KMS-11 (cell line): ENCODE results near the gene CNGA1.

Source experiments
- H2AFZ ChIP-seq: fragments of 200-600 bp; sonication (generic); 2 replicates; pipeline ENCODE4 v1.6.1; 2016; ENCODE audit warnings: antibody characterized with exemption, mixed run types, low read depth
- H3K27ac ChIP-seq: fragments of 200-600 bp; sonication (generic); 2 replicates; pipeline ENCODE4 v1.6.1; 2016; ENCODE audit warnings: mild to moderate bottlenecking, mixed run types
- H3K27me3 ChIP-seq: fragments of 200-600 bp; sonication (generic); 2 replicates; pipeline ENCODE4 v1.6.1; 2017; ENCODE audit warnings: mild to moderate bottlenecking, low read depth, mixed run types, moderate library complexity; ENCODE audit not compliant: insufficient read depth
- H3K36me3 ChIP-seq: fragments of 200-600 bp; sonication (generic); 2 replicates; pipeline ENCODE4 v1.6.1; 2017; ENCODE audit warnings: mild to moderate bottlenecking, mixed run types; ENCODE audit not compliant: insufficient read depth
- H3K4me1 ChIP-seq: fragments of 200-600 bp; sonication (generic); 2 replicates; pipeline ENCODE4 v1.6.1; 2016; ENCODE audit warnings: mild to moderate bottlenecking, low read depth, mixed run types; ENCODE audit not compliant: poor library complexity, severe bottlenecking
- H3K4me2 ChIP-seq: fragments of 200-600 bp; sonication (generic); 2 replicates; pipeline ENCODE4 v1.7.0; 2016; ENCODE audit warnings: mild to moderate bottlenecking, mixed run types
- H3K4me3 ChIP-seq: fragments of 200-600 bp; sonication (generic); IDR thresholded peaks from 2 replicates; pipeline ENCODE4 v1.6.1; 2017; ENCODE audit warnings: low read depth, low read length, mixed read lengths; ENCODE audit not compliant: insufficient read depth
- H3K79me2 ChIP-seq: fragments of 200-600 bp; sonication (generic); 2 replicates; pipeline ENCODE4 v1.6.1; 2016; ENCODE audit warnings: low read depth, mixed run types; ENCODE audit not compliant: insufficient read depth
- H3K9ac ChIP-seq: fragments of 200-600 bp; sonication (generic); 2 replicates; pipeline ENCODE4 v1.6.1; 2016; ENCODE audit warnings: mild to moderate bottlenecking, mixed run types
- H4K20me1 ChIP-seq: fragments of 200-600 bp; sonication (generic); 2 replicates; pipeline ENCODE4 v1.6.1; 2016; ENCODE audit warnings: mild to moderate bottlenecking, mixed run types; ENCODE audit not compliant: insufficient read depth
- CTCF ChIP-seq: fragments of 200-600 bp; sonication (generic); conservative IDR thresholded peaks from 2 replicates; pipeline ENCODE4 v1.6.1; 2017; ENCODE audit warnings: low read depth, mild to moderate bottlenecking, antibody characterized with exemption, low read length, moderate library complexity, mixed read lengths

The CNGA1 gene

GRCh38 chr4:48035952-48036351, 19.5 kb upstream of the CNGA1 start:
- no peak for TF ChIP-seq CTCF
- H3K4me3 ChIP-seq = no peak overlapping the region
- H3K4me2 ChIP-seq = no peak overlapping the region
- no peak overlapping the region for H2AFZ ChIP-seq
- no peaks in the 10 kb centered on the region for H3K36me3 ChIP-seq
- no peaks in the 10 kb centered on the region for H4K20me1 ChIP-seq
- no peaks in the 10 kb centered on the region for H3K79me2 ChIP-seq
- H3K9ac ChIP-seq = no peak overlapping the region
- no peak overlapping the region for H3K27ac ChIP-seq
- no peaks in the 10 kb centered on the region for H3K4me1 ChIP-seq
- H3K27me3 ChIP-seq = no peaks in the 10 kb centered on the region

GRCh38 chr4:48033825-48034413, 17.4 kb upstream of the CNGA1 start:
- Histone ChIP-seq H3K27me3 (no peaks in the 10 kb centered on the region), H3K27ac (no peak overlapping the region), H3K36me3 (no peaks in the 10 kb centered on the region), H3K9ac (no peak overlapping the region), H4K20me1 (no peaks in the 10 kb centered on the region), H3K4me2 (no peak overlapping the region), H3K4me3 (no peak overlapping the region), H2AFZ (no peak overlapping the region), H3K4me1 (peaks cover 2% of the 10 kb centered on the region), H3K79me2 (no peaks in the 10 kb centered on the region)
- TF ChIP-seq CTCF = peak; percentile 74

- peaks cover 7% of the 10 kb centered on the region for H3K4me1 ChIP-seq
- H3K4me2 ChIP-seq = no peak overlapping the region
Observed at GRCh38 chr4:48033412-48033811, 16.9 kb upstream of the CNGA1 start.

GRCh38 chr4:48032721-48033120, 16.2 kb upstream of the CNGA1 start:
- no peak overlapping the region for H3K9ac ChIP-seq
- no peak overlapping the region for H3K27ac ChIP-seq
- H3K36me3 ChIP-seq = no peaks in the 10 kb centered on the region
- no peak for TF ChIP-seq CTCF
- no peaks in the 10 kb centered on the region for H3K79me2 ChIP-seq
- no peak overlapping the region for H2AFZ ChIP-seq
- H3K27me3 ChIP-seq = no peaks in the 10 kb centered on the region
- H3K4me2 ChIP-seq = no peak overlapping the region
- no peak overlapping the region for H3K4me3 ChIP-seq
- H3K4me1 ChIP-seq = peaks cover 11% of the 10 kb centered on the region
- H4K20me1 ChIP-seq = no peaks in the 10 kb centered on the region

More at GRCh38 chr4:48033412-48033811, 16.9 kb upstream of the CNGA1 start:
- Histone ChIP-seq H3K27me3 (no peaks in the 10 kb centered on the region), H3K4me3 (no peak overlapping the region), H3K9ac (no peak overlapping the region), H2AFZ (no peak overlapping the region), H3K79me2 (no peaks in the 10 kb centered on the region), H3K27ac (no peak overlapping the region), H3K36me3 (no peaks in the 10 kb centered on the region), H4K20me1 (no peaks in the 10 kb centered on the region)
- no peak for TF ChIP-seq CTCF
